T-cell (primary cell): ENCODE measurements around the gene SHISA2. TPM values are rescaled to one million over a fixed set of nuclear protein-coding genes. Genes with fewer than 3 reads are reported as not detected.

ENCODE experiments used
- ATAC-seq, 4 experiments: fragments of 200-7000 bp in 3 of 4; fragments of 150-1000 bp in 1 of 4; cut with Tn5 transposase; replicated peaks in 1 of 4; 1 replicate in 3 of 4; 2 replicates in 1 of 4; pipeline ENCODE4 v1.10.0; 2021; ENCODE audit warnings: moderate library complexity in 3 of 4, mild to moderate bottlenecking in 2 of 4, moderate number of reproducible peaks in 1 of 4
- CTCF ChIA-PET, 2 donors: fragments of 300-600 bp; sonication (Branson Sonifier 250); formaldehyde crosslinking; loops; one replicate each; lab custom pipeline; 2022; ENCODE audit warnings: antibody characterized with exemption in 2 of 2; lab: Charles Lee
- POLR2A ChIA-PET, 2 donors: fragments of 300-600 bp; sonication (Branson Sonifier 250); formaldehyde crosslinking; loops; one replicate each; lab custom pipeline; 2022; ENCODE audit warnings: antibody characterized with exemption in 2 of 2; lab: Charles Lee
- DNase-seq, 35 experiments: peaks; one replicate each; pipeline versions ENCODE4 v3.0.0 to v3.0.0-alpha.2; 2013 to 2023
- H3K27ac ChIP-seq: one replicate; pipeline ENCODE4 v1.5.1; 2013; ENCODE audit warnings: low read length
- H3K27me3 ChIP-seq, 2 experiments: replicated peaks in 1 of 2; 1 replicate in 1 of 2; 2 replicates in 1 of 2; pipeline versions ENCODE4 v1.6.1 to v1.7.0; 2013; ENCODE audit warnings: low read length in 1 of 2, mixed read lengths in 1 of 2; ENCODE audit not compliant: control insufficient read depth in 2 of 2, insufficient read depth in 2 of 2; ENCODE audit errors: extremely low read depth in 1 of 2
- H3K36me3 ChIP-seq, 2 donors: 1 replicate in 1 of 2; 2 replicates in 1 of 2; pipeline versions ENCODE4 v1.6.1 to v1.7.0; 2013; ENCODE audit warnings: low read length in 1 of 2; ENCODE audit not compliant: control insufficient read depth in 2 of 2, insufficient read depth in 1 of 2; ENCODE audit errors: extremely low read depth in 1 of 2
- H3K4me1 ChIP-seq, 2 experiments: 1 replicate in 1 of 2; 2 replicates in 1 of 2; pipeline versions ENCODE4 v1.6.1 to v1.7.0; 2013; ENCODE audit warnings: low read length in 2 of 2, mixed read lengths in 1 of 2; ENCODE audit not compliant: insufficient read depth in 2 of 2, control insufficient read depth in 1 of 2; ENCODE audit errors: extremely low read depth in 1 of 2
- H3K4me3 ChIP-seq, 2 donors: 1 replicate in 1 of 2; 2 replicates in 1 of 2; pipeline versions ENCODE4 v1.5.1 to v1.7.0; 2013; ENCODE audit warnings: mild to moderate bottlenecking in 2 of 2, low read length in 1 of 2, moderate library complexity in 1 of 2; ENCODE audit not compliant: control insufficient read depth in 1 of 2; ENCODE audit errors: extremely low read depth in 1 of 2
- H3K9me3 ChIP-seq: 2 replicates; pipeline ENCODE4 v1.7.0; 2013
- H3K27ac Mint-ChIP-seq, 2 donors: one replicate each; pipeline ENCODE4 v1.8.0; 2020 to 2021; ENCODE audit warnings: mild to moderate bottlenecking in 2 of 2, mixed read lengths in 2 of 2
- H3K27me3 Mint-ChIP-seq, 2 donors: one replicate each; pipeline ENCODE4 v1.8.0; 2021 to 2022; ENCODE audit warnings: mixed read lengths in 2 of 2
- H3K36me3 Mint-ChIP-seq: one replicate; pipeline ENCODE4 v1.8.0; 2021; ENCODE audit warnings: mixed read lengths
- H3K4me1 Mint-ChIP-seq, 3 donors: one replicate each; pipeline ENCODE4 v1.8.0; 2020 to 2022; ENCODE audit warnings: mixed read lengths in 3 of 3, mild to moderate bottlenecking in 1 of 3
- H3K4me3 Mint-ChIP-seq, 3 donors: one replicate each; pipeline ENCODE4 v1.8.0; 2020 to 2022; ENCODE audit warnings: mild to moderate bottlenecking in 3 of 3, mixed read lengths in 3 of 3, moderate library complexity in 3 of 3
- H3K9me3 Mint-ChIP-seq, 3 donors: one replicate each; pipeline ENCODE4 v1.8.0; 2020 to 2022; ENCODE audit warnings: mixed read lengths in 3 of 3
- WGBS: methylation state at CpG from one replicate; pipeline ENCODE4 v1.1.5; 2013; ENCODE audit warnings: missing lambda C conversion rate; ENCODE audit not compliant: insufficient coverage; 5-methylcytosine and 5-hydroxymethylcytosine counted together
- total RNA-seq, 35 experiments: library from RNA in 6 of 35; stranded (reverse) in 6 of 35; fragments of 120-200 nt in 1 of 35; gene quantifications; one replicate each; pipeline versions ENCODE4 v1.2.1 to v1.2.4 and lab custom pipeline; 2013 to 2026

The SHISA2 gene
- total RNA-seq, 5 donors from 2014 or later (not counting 1 experiment from before 2014, with no cell fraction given), result 0.18 to 2.0 (median 0.47) TPM

GRCh38 chr13:26046639-26047038 lies 5.2 kb downstream of the SHISA2 start:
- Mint-ChIP-seq H3K27ac (no peak overlapping the region), H3K4me3 (no peak overlapping the region), H3K9me3 (no peaks in the 10 kb centered on the region), H3K36me3 (no peaks in the 10 kb centered on the region), H3K27me3 (peaks cover 5 to 20% of the 10 kb centered on the region in 2 donors), H3K4me1 (peaks cover 18 to 25% (median 21%) of the 10 kb centered on the region in 3 donors)
- ChIA-PET CTCF (no interaction called here), POLR2A (no interaction called here)
- no peaks in the 10 kb centered on the region for H3K9me3 ChIP-seq
- 92% methylated on average over 16 of the region's 16 CpGs for WGBS
- no peak overlapping the region for H3K27ac ChIP-seq
- H3K4me1 ChIP-seq, result peaks cover 17 to 27% of the 10 kb centered on the region in 2 experiments
- H3K27me3 ChIP-seq, result peaks cover 7 to 39% of the 10 kb centered on the region in 2 experiments
- DNase-seq, result no peak
- no peak for ATAC-seq
- H3K36me3 ChIP-seq, result no peaks in the 10 kb centered on the region
- no peak overlapping the region for H3K4me3 ChIP-seq

GRCh38 chr13:26045142-26045541 lies 6.7 kb downstream of the SHISA2 start:
- peak overlapping the region; percentile 19 to 30 for H3K27ac Mint-ChIP-seq
- POLR2A ChIA-PET, result interaction anchor here in 1 of 2 donors (0.5 kb wide), 1 partner anchor 50 kb away, joined by 3 read pairs; no protein-coding TSS in a partner anchor
- H3K4me3 Mint-ChIP-seq, result peak overlapping the region in 1 of 3 donors; percentile 5
- H3K36me3 Mint-ChIP-seq, result no peaks in the 10 kb centered on the region
- H3K27me3 Mint-ChIP-seq, result peaks cover 5 to 18% of the 10 kb centered on the region in 2 donors
- Histone ChIP-seq H3K4me1 (peaks cover 10 to 15% of the 10 kb centered on the region in 2 experiments), H3K27me3 (peaks cover 4 to 28% of the 10 kb centered on the region in 2 experiments), H3K9me3 (no peaks in the 10 kb centered on the region), H3K4me3 (no peak overlapping the region), H3K36me3 (no peaks in the 10 kb centered on the region), H3K27ac (no peak overlapping the region)
- ATAC-seq (peak in 3 of 4 experiments; percentile 46 to 74 (median 60)), DNase-seq (peak in 1 of 35 experiments; percentile 14)
- WGBS, result no CpG with 5 or more reads among the region's 2 CpGs
- CTCF ChIA-PET, result interaction anchor here in 1 of 2 donors (0.6 kb wide), 1 partner anchor 500 kb away, joined by 4 read pairs; no protein-coding TSS in a partner anchor
- peaks cover 18 to 25% (median 21%) of the 10 kb centered on the region in 3 donors for H3K4me1 Mint-ChIP-seq
- no peaks in the 10 kb centered on the region for H3K9me3 Mint-ChIP-seq

GRCh38 chr13:26042785-26043184 lies 9.0 kb downstream of the SHISA2 start:
- Histone ChIP-seq H3K27ac (no peak overlapping the region), H3K36me3 (no peaks in the 10 kb centered on the region), H3K4me1 (peaks cover 4 to 9% of the 10 kb centered on the region in 2 experiments), H3K9me3 (no peaks in the 10 kb centered on the region), H3K27me3 (peaks cover 0 to 10% of the 10 kb centered on the region in 2 experiments), H3K4me3 (no peak overlapping the region)
- H3K36me3 Mint-ChIP-seq, result no peaks in the 10 kb centered on the region
- H3K27me3 Mint-ChIP-seq, result peaks cover 0 to 5% of the 10 kb centered on the region in 2 donors
- WGBS, result 60% methylated on average over 1 of the region's 1 CpG
- ATAC-seq (no peak), DNase-seq (no peak)
- no peaks in the 10 kb centered on the region for H3K9me3 Mint-ChIP-seq
- H3K27ac Mint-ChIP-seq, result no peak overlapping the region
- CTCF ChIA-PET, result no interaction called here
- H3K4me3 Mint-ChIP-seq, result no peak overlapping the region
- POLR2A ChIA-PET, result interaction anchor here in 1 of 2 donors (0.6 kb wide), 1 partner anchor 142 kb away, joined by 7 read pairs; no protein-coding TSS in a partner anchor
- H3K4me1 Mint-ChIP-seq, result peaks cover 11 to 16% (median 13%) of the 10 kb centered on the region in 3 donors

- WGBS, result 50% methylated on average over 1 of the region's 3 CpGs
- Mint-ChIP-seq H3K4me3 (no peak overlapping the region), H3K36me3 (no peaks in the 10 kb centered on the region), H3K27ac (no peak overlapping the region), H3K9me3 (no peaks in the 10 kb centered on the region), H3K27me3 (no peaks in the 10 kb centered on the region), H3K4me1 (peaks cover 11 to 16% (median 13%) of the 10 kb centered on the region in 3 donors)
- ChIA-PET CTCF (no interaction called here), POLR2A (no interaction called here)
- H3K4me3 ChIP-seq, result no peak overlapping the region
- no peaks in the 10 kb centered on the region for H3K36me3 ChIP-seq
- H3K9me3 ChIP-seq, result no peaks in the 10 kb centered on the region
- H3K4me1 ChIP-seq, result peaks cover 4 to 9% of the 10 kb centered on the region in 2 experiments
- peaks cover 0 to 5% of the 10 kb centered on the region in 2 experiments for H3K27me3 ChIP-seq
- DNase-seq, result no peak
- ATAC-seq, result no peak
- H3K27ac ChIP-seq, result no peak overlapping the region
Observed at GRCh38 chr13:26041444-26041843, 10.4 kb downstream of the SHISA2 start.

GRCh38 chr13:26038931-26039475 lies 12.8 kb downstream of the SHISA2 start:
- H3K4me1 Mint-ChIP-seq, result peaks cover 0 to 3% (median 0%) of the 10 kb centered on the region in 3 donors
- no peak overlapping the region for H3K27ac Mint-ChIP-seq
- DNase-seq (no peak), ATAC-seq (no peak)
- WGBS, result 100% methylated on average over 3 of the region's 8 CpGs
- H3K27me3 ChIP-seq, result peaks cover 0 to 3% of the 10 kb centered on the region in 2 experiments
- no peaks in the 10 kb centered on the region for H3K4me1 ChIP-seq
- ChIA-PET POLR2A (no interaction called here), CTCF (no interaction called here)
- no peaks in the 10 kb centered on the region for H3K9me3 ChIP-seq
- peaks cover 0 to 4% (median 0%) of the 10 kb centered on the region in 3 donors for H3K9me3 Mint-ChIP-seq
- H3K4me3 Mint-ChIP-seq, result no peak overlapping the region
- no peaks in the 10 kb centered on the region for H3K36me3 ChIP-seq
- no peak overlapping the region for H3K4me3 ChIP-seq
- no peaks in the 10 kb centered on the region for H3K27me3 Mint-ChIP-seq
- no peak overlapping the region for H3K27ac ChIP-seq
- no peaks in the 10 kb centered on the region for H3K36me3 Mint-ChIP-seq

GRCh38 chr13:26037302-26037701 lies 14.5 kb downstream of the SHISA2 start:
- no peaks in the 10 kb centered on the region for H3K9me3 ChIP-seq
- no peaks in the 10 kb centered on the region for H3K27me3 Mint-ChIP-seq
- no peaks in the 10 kb centered on the region for H3K4me1 Mint-ChIP-seq
- no peaks in the 10 kb centered on the region for H3K4me1 ChIP-seq
- ATAC-seq (peak in 2 of 4 experiments; percentile 29 to 48), DNase-seq (peak in 4 of 35 experiments; percentile 10 to 53 (median 12))
- H3K4me3 ChIP-seq, result no peak overlapping the region
- H3K36me3 Mint-ChIP-seq, result no peaks in the 10 kb centered on the region
- H3K4me3 Mint-ChIP-seq, result no peak overlapping the region
- no peak overlapping the region for H3K27ac ChIP-seq
- CTCF ChIA-PET, result interaction anchor here in 1 of 2 donors (0.6 kb wide), 1 partner anchor 117 kb away, joined by 3 read pairs; no protein-coding TSS in a partner anchor
- peaks cover 0 to 4% (median 0%) of the 10 kb centered on the region in 3 donors for H3K9me3 Mint-ChIP-seq
- no peak overlapping the region for H3K27ac Mint-ChIP-seq
- no peaks in the 10 kb centered on the region for H3K36me3 ChIP-seq
- WGBS, result 75% methylated on average over 2 of the region's 2 CpGs
- H3K27me3 ChIP-seq, result peaks cover 0 to 3% of the 10 kb centered on the region in 2 experiments
- POLR2A ChIA-PET, result no interaction called here
